Chondrocyte (in vitro differentiated cells): ENCODE results near the gene DNAJA3. TPM values are rescaled to one million over a fixed set of nuclear protein-coding genes. Genes with fewer than 3 reads are reported as not detected.

Experiments used
- DNase-seq: peaks from one replicate; pipeline ENCODE4 v3.0.0; 2021; ENCODE audit warnings: mixed read lengths, low spot score
- H3K27ac Mint-ChIP-seq: one replicate; pipeline ENCODE4 v1.8.0; 2021; ENCODE audit warnings: mild to moderate bottlenecking, moderate library complexity, mixed read lengths; ENCODE audit not compliant: unreplicated experiment
- H3K27me3 Mint-ChIP-seq: 2 replicates; pipeline ENCODE4 v1.8.0; 2021; ENCODE audit warnings: low read depth, mixed read lengths
- H3K36me3 Mint-ChIP-seq: 2 replicates; pipeline ENCODE4 v1.8.0; 2021; ENCODE audit warnings: low read depth, mixed read lengths
- H3K4me1 Mint-ChIP-seq: 2 replicates; pipeline ENCODE4 v1.8.0; 2021; ENCODE audit warnings: low read depth, mild to moderate bottlenecking, mixed read lengths
- H3K4me3 Mint-ChIP-seq: one replicate; pipeline ENCODE4 v1.8.0; 2021; ENCODE audit warnings: mild to moderate bottlenecking, moderate library complexity, mixed read lengths; ENCODE audit not compliant: unreplicated experiment
- H3K9me3 Mint-ChIP-seq: 2 replicates; pipeline ENCODE4 v1.8.0; 2021; ENCODE audit warnings: low read depth, mixed read lengths
- CTCF ChIP-seq: fragments of 200-600 bp; sonication (generic); IDR thresholded peaks from 2 replicates; pipeline ENCODE4 v1.5.0; 2021; ENCODE audit warnings: antibody characterized with exemption, mild to moderate bottlenecking, moderate library complexity
- total RNA-seq: library from RNA; stranded (reverse); gene quantifications from 3 replicates; pipeline ENCODE4 v1.2.1, GENCODE V29; 2021

DNAJA3 gene
- total RNA-seq, 1 donor from 2014 or later: 27.8 TPM

DNA sequence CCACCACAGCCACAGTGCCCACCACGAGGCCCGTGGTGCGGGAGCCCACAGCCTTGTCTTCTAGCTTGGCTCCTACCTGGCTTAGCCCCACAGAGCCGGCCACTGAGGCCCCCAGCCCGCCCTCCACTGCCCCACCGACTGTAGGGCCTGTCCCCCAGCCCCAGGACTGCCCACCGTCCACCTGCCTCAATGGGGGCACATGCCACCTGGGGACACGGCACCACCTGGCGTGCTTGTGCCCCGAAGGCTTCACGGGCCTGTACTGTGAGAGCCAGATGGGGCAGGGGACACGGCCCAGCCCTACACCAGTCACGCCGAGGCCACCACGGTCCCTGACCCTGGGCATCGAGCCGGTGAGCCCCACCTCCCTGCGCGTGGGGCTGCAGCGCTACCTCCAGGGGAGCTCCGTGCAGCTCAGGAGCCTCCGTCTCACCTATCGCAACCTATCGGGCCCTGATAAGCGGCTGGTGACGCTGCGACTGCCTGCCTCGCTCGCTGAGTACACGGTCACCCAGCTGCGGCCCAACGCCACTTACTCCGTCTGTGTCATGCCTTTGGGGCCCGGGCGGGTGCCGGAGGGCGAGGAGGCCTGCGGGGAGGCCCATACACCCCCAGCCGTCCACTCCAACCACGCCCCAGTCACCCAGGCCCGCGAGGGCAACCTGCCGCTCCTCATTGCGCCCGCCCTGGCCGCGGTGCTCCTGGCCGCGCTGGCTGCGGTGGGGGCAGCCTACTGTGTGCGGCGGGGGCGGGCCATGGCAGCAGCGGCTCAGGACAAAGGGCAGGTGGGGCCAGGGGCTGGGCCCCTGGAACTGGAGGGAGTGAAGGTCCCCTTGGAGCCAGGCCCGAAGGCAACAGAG lies 43.5 kb upstream of the DNAJA3 start:
- DNase-seq: no peak
- peaks cover 76% of the 10 kb centered on the region for H3K4me1 Mint-ChIP-seq
- no peaks in the 10 kb centered on the region for H3K9me3 Mint-ChIP-seq
- H3K4me3 Mint-ChIP-seq: no peak overlapping the region
- peaks cover 3% of the 10 kb centered on the region for H3K36me3 Mint-ChIP-seq
- no peak for TF ChIP-seq CTCF
- H3K27me3 Mint-ChIP-seq: no peaks in the 10 kb centered on the region
- H3K27ac Mint-ChIP-seq: peak overlapping the region; percentile 12

- Mint-ChIP-seq H3K27ac (peak overlapping the region; percentile 12), H3K27me3 (no peaks in the 10 kb centered on the region), H3K36me3 (peaks cover 1% of the 10 kb centered on the region), H3K9me3 (no peaks in the 10 kb centered on the region), H3K4me1 (peaks cover 75% of the 10 kb centered on the region), H3K4me3 (no peak overlapping the region)
- no peak for TF ChIP-seq CTCF
- DNase-seq: no peak
These were observed 42.8 kb upstream of the DNAJA3 start for GRCh38 chr16:4382795-4383357.

- Mint-ChIP-seq H3K4me3 (no peak overlapping the region), H3K27me3 (no peaks in the 10 kb centered on the region), H3K36me3 (no peaks in the 10 kb centered on the region), H3K4me1 (peaks cover 74% of the 10 kb centered on the region), H3K9me3 (no peaks in the 10 kb centered on the region), H3K27ac (peak overlapping the region; percentile 94)
- no peak for TF ChIP-seq CTCF
- DNase-seq: no peak
These were observed 41.9 kb upstream of the DNAJA3 start for GRCh38 chr16:4383591-4384444.

DNA sequence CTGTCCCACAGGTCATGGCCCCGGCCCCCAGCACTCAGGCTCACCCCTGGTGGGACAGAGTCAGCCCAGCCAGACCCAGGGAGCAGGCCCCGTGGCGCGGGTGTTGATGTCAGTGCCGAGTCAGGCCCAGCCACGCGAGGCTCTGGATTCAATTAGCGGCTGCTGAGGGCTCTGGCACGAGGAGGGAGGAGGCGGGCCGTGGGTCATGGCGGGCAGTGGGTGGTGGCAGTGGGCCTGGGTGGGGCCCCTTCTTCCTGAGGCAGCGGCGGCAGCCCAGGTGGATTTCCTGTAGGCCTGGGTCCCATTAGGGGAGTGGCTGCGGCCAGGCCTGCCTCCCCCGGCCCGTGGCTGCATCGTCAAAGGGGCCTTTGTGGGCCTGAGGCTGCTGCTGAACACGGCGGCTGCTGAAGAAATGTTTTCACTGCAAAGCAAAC lies 41.1 kb upstream of the DNAJA3 start:
- peaks cover 76% of the 10 kb centered on the region for H3K4me1 Mint-ChIP-seq
- no peaks in the 10 kb centered on the region for H3K27me3 Mint-ChIP-seq
- peak overlapping the region; percentile 94 for H3K27ac Mint-ChIP-seq
- no peak for DNase-seq
- no peaks in the 10 kb centered on the region for H3K36me3 Mint-ChIP-seq
- no peaks in the 10 kb centered on the region for H3K9me3 Mint-ChIP-seq
- TF ChIP-seq CTCF: no peak
- no peak overlapping the region for H3K4me3 Mint-ChIP-seq
